COLO668 (cell line): ENCODE results near the gene CD226.
A peak's percentile ranks its signal among the peaks of the same experiment; 100 is the strongest.
"Not testable (repeated sequence)": the region's sequence is repeated elsewhere in the genome, so short reads cannot be mapped to it uniquely, and the experiment has no call there.

Experiments used
- DNase-seq: peaks from one replicate; lab custom pipeline; 2025; ENCODE audit not compliant: unreplicated experiment; lab: John Stamatoyannopoulos, UW

The CD226 gene

DNA sequence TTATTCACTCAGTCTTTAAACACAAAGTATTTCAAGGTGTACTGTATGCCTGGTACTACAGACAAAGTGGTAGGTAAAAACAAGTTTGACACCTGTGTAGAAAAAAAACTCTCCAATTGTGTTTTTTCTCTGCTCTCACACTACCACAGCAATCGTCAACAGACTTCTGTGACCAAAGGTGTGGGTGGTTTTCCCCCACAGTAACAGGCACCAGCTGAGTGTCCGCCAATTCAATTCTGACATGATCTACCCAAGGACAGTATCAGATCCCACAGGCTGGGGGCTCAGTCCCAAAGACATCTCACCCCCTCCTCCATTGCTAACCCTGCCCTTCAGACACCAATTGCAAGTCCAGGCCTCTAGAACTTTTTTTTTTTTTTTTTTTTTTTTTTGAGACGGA, 71.2 kb downstream of the CD226 start:
- no peak for DNase-seq

DNA sequence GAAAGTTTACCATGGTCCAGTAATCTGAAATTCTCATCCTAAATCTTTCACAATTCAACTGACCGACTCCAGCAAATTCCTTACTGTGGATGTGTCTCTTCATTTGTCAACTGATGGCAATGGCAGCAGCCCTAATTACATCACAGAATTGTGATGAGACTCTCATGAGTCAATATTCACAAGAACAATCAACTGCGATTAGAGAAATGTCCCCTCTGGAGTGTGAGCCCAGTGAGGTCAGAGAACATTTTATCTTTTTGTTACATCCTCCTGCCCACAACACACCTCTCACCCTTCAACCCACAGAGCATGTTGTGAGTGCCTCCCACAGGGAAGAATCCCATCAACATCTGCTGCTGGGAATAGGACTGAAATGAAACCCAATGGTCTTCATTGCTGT, 73.6 kb downstream of the CD226 start:
- no peak for DNase-seq

DNA sequence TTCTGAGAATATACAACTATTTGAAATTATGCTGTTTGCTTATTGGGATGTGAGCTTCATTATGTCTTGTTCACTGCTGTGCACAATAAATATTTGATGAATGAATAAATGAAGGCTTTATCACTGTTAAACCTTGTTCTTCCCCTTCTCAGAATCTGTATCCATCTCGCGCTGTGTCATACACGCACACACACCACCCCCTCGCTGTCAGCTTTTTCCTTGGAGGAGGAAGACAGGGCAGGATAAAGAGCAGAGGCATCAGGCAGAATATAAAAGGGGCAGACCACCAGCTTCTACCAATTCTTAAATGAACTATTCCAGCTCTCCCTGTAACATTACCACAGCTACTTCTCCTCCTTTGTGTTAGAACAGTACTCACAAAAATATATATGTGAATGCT, 75.0 kb downstream of the CD226 start:
- no peak for DNase-seq

DNA sequence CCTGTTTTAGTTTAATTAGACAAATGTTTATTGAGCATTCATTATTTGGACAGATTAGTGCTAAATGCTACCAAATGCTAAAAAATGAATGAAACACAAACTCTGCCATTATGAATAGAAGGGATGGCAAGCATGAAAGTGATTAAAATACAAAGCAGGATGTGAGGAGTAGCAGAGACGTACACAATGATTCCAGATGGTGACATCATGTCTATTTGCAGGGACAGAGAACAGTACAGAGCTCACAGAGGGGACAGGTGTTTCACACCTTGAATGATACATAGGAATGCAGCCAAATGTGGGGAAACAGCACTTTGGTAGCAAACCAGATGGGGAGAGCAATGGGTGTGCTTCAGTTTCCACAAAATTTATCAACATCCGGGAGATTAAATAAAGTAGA, 76.3 kb downstream of the CD226 start:
- peak; percentile 28 for DNase-seq

DNA sequence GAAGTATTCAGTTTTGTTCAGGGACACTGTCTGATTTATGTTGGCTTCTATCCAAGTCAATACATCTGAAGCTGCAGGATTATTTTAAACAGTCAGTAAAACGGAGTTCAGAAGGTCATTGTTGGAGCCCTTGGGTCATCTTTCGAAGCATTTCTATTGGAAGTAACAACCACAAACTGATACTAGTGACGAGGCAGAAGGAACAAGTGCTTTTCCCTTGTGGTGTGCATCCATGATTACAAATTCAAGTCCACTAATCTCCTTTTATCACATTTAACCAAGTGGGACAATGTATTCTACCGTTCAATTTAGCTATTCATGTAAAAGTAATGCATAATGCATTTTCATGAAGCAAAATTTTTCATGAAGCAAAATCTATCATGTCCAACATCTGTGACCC, 76.9 kb downstream of the CD226 start:
- DNase-seq: no peak

DNA sequence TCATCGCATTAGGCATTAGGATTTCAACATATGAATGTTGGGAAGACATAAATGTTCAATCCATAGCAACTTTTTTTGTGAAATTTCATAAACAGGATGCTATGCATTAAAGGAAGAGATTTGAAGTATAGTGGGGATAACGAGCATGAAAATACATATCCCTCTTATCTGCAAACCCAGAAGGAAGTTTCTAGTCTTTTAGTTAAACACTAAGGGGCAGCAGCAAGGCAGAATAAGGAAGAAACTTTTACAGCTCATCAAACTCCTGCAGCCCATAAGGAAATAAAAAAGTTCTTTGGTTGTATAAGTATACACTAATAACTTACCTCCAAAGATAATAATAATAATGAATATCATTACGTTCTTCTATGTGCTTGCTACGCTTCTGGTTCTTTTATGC, 81.5 kb downstream of the CD226 start:
- no peak for DNase-seq

DNA sequence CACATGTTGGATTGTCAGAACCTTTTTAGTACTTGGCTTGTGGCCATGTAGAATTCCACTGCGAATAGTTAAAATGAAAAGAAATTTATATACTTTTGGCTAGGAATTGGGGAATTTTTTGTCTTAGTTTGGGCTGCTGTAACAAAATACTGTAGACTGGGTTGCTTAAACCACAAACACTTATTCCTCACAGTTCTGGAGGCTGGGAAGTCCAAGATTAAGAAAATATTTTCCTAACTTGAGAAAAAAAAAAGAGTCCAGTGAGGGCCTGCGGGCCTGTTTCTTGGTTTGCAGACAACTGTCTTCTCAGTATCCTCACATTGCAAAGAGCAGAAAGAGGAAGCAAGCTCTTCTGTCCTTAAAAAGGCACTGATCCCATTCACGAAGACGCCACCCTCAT, 81.9 kb downstream of the CD226 start:
- DNase-seq: no peak

DNA sequence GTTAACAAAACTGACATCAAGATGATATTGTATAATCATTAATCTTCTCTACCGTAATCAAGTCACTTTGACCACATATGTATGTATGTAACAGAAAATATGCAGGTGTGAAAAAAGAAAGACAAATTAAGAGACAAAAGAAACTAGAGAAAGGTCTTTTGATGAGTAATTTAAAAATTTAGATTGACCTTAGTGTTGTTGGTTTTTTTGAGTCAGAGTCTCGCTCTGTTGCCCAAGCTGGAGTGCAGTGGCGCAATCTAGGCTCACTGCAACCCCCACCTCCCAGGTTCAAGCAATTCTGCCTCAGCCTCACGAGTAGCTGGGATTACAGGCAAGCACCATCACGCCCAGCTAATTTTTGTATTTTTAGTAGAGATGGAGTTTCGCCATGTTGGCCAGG, 82.9 kb downstream of the CD226 start:
- DNase-seq: not testable (repeated sequence)

DNA sequence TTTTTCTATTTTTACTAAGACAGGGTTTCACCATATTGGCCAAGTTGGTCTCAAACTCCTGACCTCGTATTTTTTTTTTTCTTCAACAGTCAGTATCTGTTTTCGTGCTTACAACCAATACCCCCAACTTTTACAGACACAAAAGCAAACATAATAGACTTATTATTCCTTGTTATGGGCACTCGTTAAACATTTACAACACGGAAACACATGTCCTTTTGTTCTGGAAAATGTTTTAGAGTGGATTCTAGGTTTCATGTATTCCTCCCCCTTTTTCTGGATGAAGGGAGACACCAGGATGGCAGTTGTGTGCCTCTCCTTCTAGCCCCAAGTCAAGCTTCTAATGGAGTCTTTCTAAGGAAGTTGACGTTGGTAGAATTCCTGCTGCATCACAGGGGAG, 88.8 kb downstream of the CD226 start:
- no peak for DNase-seq

DNA sequence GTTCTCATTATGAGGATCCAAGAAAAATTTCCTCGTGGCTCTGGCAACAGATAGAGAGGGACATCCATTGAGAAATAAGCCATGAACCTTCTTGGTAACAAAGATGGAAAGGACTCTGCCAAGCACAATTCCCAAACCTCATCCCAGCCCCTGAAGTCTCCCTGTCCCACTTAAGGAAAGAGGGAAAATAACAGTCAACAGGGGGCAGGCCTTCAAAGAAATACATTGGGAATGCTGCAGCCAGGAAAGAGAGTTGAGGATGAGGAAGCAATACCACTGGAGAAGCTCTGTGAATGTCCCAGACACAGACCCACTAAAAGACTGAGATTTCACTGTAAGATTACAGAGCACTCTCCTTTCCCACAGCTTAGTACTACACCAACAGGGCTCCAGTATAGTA, 93.2 kb downstream of the CD226 start:
- DNase-seq: no peak

DNA sequence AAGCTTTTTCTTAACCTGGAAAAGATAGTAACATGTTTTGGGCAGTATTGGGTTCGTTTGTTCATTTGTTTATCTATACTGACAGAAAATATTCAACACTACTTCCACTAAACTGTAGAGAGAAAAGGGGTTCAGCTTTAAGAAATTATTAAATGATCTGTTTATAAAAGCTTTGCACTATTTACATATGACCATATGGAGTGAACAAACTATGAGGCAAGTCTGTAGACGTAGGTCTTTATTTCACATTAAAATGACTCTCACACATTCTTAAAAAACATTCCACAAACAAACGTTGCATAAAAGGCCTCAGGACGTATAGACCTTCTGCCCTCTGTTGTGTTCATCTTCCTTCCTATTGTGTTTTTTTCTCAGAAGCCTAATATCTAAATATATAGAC, 94.6 kb downstream of the CD226 start:
- no peak for DNase-seq

DNA sequence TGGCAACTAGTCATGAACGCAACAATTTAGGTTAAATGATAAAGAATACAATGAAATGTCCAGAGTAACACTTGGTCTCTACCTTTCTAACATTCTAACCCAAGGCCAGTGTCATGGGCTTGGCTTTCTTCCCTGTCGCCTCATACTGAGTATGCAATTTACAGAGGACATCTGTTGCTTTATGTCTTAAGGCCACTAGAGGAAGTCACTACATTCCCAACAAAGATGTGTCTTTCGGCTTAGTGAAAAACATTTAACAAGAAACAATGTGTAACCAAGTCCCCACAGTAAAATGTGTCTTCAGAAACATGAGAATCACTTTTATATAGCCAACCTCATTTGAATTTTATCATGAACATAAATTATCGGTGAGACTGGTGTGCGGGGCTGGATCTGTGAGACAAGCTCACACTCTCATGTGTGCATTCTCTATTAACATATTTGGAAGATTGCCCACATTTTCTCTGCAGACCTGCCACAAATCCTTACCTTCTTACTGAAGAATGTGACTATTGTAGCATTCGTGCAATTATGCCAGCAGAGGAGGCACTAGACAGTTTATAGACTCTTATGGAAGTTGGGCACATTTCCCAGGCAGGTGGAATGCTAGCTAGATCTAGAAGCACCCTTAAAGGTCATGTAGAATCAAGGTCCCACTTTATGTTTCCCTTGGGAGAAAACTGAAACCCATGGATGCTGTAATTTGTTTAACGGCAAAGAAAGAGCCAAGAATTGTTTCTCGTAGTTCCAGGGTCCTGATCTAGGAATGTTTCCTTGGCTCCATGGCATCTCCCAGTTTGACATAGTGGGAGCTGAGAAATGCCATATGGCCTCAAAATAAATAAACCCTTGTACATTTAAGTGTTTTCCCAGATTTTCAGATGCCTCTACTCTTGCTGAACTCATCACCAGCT, 101.8 kb downstream of the CD226 start:
- DNase-seq: no peak

DNA sequence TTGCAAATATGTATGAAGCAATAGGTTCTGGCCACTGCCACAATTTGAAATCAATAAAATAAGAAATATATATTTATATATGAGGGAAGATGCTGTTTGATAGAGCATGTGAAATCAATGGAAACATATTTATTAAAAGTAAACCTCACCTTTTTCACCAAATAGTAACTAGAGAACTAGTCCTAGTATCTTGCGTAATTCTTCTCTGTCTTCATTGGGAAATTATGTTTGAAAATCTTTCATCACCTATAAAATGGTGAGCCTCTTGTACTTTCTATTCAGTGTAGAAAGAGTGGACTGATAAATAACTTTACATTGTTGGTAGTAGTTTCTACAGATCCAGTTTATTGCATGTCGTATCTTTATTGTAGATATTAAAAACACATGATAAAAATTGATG, 103.0 kb downstream of the CD226 start:
- DNase-seq: no peak

DNA sequence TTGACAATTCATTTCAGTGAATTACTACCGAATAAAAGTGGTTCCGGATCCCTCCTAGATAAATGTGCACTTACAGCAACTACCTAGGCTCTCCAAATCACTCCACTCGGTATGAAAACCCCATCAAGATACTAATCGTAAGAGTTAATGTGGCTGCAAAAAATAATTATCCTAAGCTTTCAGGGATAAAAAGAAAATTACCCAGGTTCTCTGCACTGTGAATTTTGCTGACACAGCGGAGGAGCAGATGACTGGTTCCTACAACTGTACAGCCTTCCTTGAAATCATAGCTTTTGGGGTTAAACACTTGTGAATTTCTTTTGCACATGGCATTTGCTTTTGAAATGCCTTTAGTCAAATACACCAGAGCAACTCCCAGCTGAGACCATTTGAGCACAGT, 104.7 kb downstream of the CD226 start:
- DNase-seq: no peak

DNA sequence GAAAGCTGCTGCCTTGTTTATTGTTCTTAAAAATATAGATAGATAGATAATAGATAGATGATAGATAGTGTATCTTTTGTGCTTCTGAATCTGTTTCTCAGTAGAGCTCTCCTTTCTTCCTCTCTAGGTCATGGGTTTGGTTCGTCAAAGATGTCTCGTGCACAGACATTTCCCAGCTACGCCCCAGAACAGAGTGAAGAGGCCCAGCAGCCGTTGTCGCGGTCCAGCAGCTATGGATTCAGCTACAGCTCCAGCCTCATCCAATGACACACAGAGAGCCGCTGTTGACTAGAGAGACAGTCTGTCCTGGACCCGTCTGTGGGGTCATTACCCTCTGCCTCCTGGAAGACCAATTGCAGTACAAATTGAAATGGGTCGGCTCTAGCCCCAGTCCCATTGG, 106.6 kb downstream of the CD226 start:
- no peak for DNase-seq

DNA sequence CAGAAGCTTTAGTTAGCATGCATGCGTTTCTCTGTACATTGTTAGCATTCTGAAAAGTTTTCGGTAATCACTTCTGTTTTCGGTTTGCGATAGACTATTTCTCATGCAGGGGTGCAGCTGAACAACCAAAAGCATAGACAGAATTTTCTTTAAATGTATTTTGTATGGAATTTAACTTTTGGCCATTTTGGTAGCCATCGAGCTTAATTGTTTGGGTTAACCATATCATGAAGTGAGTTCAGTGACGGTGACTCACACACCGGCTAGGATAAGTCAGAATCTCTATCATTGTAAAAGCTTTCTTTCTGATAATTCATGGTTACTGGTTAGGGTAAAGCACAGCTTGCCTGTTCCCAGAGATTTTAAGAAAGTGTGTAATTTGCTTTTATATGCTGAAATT, 107.2 kb downstream of the CD226 start:
- no peak for DNase-seq

DNA sequence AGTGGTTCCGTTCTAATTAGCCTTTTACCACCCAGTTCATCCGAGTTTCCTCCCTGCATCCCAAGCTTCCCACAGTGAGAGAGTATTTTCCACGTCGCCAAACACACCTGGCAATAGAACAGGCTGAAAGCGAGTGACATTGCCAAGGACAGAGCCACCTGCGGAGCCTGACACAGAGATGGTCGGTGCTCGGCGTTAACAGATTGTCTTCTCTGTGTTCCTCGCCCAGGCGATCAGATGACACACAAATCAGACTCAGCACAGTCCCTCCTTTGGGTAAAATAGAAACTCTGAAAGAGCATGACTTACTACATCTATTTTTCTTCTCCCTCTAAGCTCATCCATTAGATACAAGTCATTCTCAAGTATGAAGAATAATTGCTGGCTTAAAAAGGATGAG, 107.7 kb downstream of the CD226 start:
- DNase-seq: no peak

DNA sequence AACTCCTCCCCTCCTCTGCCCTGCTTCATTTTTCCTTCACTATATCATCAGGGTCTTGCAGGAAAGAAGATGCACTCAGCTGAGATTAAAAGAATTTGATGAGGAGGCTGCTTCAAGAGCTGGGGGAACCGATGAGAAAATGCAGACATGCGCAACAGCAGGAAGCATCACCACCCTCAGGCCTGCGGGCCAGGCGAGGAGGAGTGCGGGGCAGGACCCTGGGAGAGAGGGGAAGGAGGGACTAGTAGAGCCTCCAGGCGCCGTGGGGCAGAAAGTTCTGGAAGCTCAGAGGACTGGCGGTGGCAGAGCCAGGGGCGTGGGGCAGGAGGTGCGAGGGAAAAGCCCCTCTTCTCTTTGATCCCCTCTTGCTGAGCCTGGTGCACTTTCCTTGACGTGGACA, 108.2 kb downstream of the CD226 start:
- no peak for DNase-seq

DNA sequence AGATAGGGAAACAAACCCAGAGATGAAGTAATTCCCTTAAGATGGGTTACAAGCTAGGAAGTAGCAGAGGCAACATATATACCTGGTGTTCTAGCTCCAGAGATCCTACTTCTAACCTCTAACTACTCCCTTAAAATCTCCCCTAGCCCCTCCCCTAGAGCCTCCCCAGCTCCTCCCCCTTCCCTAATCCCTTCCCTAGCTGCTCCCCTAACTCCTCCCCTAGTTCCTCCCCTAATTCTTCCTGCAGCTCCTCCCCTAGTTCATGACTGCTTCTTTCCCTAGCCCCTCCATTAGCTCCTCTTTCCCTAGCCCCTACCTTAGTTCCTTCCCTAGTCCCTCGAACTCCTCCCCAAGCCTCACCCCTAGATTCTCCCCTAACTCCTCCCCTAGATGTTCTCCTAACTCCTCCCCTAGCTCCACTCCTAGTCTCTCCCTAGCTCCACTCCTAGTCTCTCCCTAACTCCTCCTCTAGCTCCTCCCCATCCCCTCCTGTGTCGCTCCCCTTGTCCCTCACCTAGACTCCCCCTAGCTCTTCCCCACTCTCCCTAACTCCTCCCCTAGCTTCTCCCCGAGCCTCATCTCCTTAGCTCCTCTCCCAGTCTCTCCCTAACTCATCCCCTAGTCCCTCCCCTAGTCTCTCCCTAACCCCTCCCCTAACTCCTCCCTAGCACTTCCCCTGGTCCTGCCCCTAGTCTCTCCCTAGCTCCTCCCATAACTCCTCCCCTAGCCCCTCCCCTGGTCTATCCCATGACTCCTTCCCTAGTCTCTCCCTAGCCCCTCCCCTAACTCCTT, 108.9 kb downstream of the CD226 start:
- no peak for DNase-seq

DNA sequence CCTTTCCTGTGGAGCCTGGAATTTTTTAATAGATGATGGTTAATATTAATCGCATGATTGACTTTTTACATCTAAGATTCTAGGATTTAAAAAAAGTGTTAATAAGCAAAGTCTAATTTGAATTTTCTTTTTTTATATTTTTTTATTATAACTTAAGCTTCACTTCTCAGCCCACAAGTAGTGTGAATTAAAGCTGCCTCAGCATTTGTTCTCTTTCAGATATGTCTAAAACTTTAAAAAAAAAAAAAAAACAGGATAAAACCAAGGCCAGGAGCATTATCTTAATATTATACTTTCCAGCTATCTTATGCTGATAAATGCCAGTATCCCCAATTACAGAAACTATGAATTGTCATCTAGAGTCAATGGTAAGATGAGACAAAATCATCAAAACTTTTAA, 109.7 kb downstream of the CD226 start:
- no peak for DNase-seq

DNA sequence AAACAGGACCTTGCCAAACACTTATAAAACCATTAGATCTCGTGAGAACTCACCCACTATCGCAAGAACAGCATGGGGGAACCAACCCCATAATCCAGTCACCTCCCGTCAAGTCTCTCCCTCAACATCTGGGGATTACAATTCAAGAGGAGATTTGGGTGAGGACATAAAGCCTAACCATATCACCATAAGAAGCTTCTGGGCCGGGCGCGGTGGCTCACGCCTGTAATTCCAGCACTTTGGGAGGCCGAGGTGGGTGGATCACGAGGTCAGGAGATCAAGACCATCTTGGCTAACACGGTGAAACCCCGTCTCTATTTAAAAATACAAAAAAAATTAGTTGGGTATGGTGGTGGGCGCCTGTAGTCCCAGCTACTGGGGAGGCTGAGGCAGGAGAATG, 112.7 kb downstream of the CD226 start:
- DNase-seq: not testable (repeated sequence)

DNA sequence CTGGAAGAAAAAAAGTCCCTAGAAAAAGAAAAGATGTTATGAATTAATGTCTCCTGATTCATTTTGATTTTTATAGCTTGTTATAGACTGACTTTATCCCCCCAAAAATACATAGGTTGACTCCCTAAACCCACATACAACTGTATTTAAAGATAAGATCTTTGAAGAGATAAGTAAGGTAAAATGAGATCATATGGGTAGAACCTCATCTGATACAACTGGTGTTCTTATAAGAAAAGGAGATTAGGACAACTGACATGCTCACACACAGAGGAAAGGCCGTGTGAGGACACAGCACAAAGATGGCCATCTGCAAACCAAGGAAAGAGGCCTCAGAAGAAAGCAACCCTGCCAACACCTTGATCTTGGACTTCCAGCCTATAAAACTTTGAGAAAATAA, 117.5 kb downstream of the CD226 start:
- no peak for DNase-seq
